Activated naive CD8-positive, alpha-beta T cell treated with anti-CD3 and anti-CD28 coated beads, Interleukin-2, amount 10 ng/mL, durations not matched to agents 7 days and 5 days (primary cell): ENCODE measurements around the gene COL23A1. TPM values are rescaled to one million over a fixed set of nuclear protein-coding genes. Genes with fewer than 3 reads are reported as not detected.
A peak's percentile ranks its signal among the peaks of the same experiment; 100 is the strongest.

Experiments
- ATAC-seq: fragments of 150-1000 bp; cut with Tn5 transposase; one replicate; pipeline ENCODE4 v1.10.0; 2021; ENCODE audit warnings: low read depth, moderate library complexity
- POLR2A ChIA-PET: fragments of 350-600 bp; sonication (Branson Sonifier 250); formaldehyde crosslinking; loops from one replicate; lab custom pipeline; 2021; ENCODE audit warnings: antibody characterized with exemption; lab: Charles Lee
- DNase-seq: peaks from one replicate; pipeline ENCODE4 v3.0.0; 2021
- H3K27ac Mint-ChIP-seq: one replicate; pipeline ENCODE4 v1.8.0; 2022; ENCODE audit warnings: mild to moderate bottlenecking, mixed read lengths
- H3K27me3 Mint-ChIP-seq: one replicate; pipeline ENCODE4 v1.8.0; 2022; ENCODE audit warnings: mild to moderate bottlenecking, moderate library complexity, mixed read lengths
- H3K36me3 Mint-ChIP-seq: one replicate; pipeline ENCODE4 v1.8.0; 2021; ENCODE audit warnings: mild to moderate bottlenecking, mixed read lengths
- H3K4me1 Mint-ChIP-seq: one replicate; pipeline ENCODE4 v1.8.0; 2021; ENCODE audit warnings: mixed read lengths
- H3K4me3 Mint-ChIP-seq: one replicate; pipeline ENCODE4 v1.8.0; 2022; ENCODE audit warnings: mild to moderate bottlenecking, moderate library complexity, mixed read lengths
- H3K9me3 Mint-ChIP-seq: one replicate; pipeline ENCODE4 v1.8.0; 2021; ENCODE audit warnings: mixed read lengths
- total RNA-seq, 2 experiments: library from RNA; stranded (reverse); gene quantifications; one replicate each; pipeline ENCODE4 v1.2.3, GENCODE V29; 2021

Gene COL23A1
- total RNA-seq, 2 experiments from 2014 or later: 0.60 to 0.83 TPM

- Mint-ChIP-seq H3K27ac (no peak overlapping the region), H3K9me3 (no peaks in the 10 kb centered on the region), H3K36me3 (no peaks in the 10 kb centered on the region), H3K4me3 (no peak overlapping the region), H3K27me3 (peaks cover 3% of the 10 kb centered on the region), H3K4me1 (no peaks in the 10 kb centered on the region)
- no peak for DNase-seq
- ATAC-seq: no peak
- POLR2A ChIA-PET: no interaction called here
Measured at GRCh38 chr5:178544166-178544834, 45.9 kb downstream of the COL23A1 start.

DNA sequence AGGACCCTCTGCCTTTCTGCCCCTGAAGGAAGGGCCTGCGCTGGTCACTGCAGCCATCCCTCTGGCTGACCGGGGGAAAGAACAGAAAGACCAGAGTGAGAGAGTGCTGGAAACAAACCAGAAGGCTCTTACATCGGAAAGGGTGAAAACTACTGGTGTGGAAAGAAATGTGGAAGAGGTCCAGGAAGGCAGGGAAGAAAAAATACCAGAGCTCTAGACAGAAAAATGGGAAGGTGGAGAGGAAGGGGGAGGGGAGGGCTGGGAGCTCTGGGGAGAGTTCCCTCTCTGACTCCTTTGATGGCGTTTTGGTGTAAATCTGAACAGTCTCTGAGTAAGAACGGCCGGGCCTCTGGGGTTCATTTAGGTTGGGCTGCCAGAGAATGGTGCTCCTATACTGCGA is 47.7 kb downstream of the COL23A1 start:
- H3K27ac Mint-ChIP-seq: no peak overlapping the region
- H3K27me3 Mint-ChIP-seq: no peaks in the 10 kb centered on the region
- POLR2A ChIA-PET: no interaction called here
- ATAC-seq: no peak
- DNase-seq: no peak
- no peaks in the 10 kb centered on the region for H3K9me3 Mint-ChIP-seq
- H3K36me3 Mint-ChIP-seq: no peaks in the 10 kb centered on the region
- no peak overlapping the region for H3K4me3 Mint-ChIP-seq
- H3K4me1 Mint-ChIP-seq: no peaks in the 10 kb centered on the region

GRCh38 chr5:178540526-178540925 is 49.7 kb downstream of the COL23A1 start:
- H3K9me3 Mint-ChIP-seq: no peaks in the 10 kb centered on the region
- no peaks in the 10 kb centered on the region for H3K27me3 Mint-ChIP-seq
- POLR2A ChIA-PET: no interaction called here
- no peak overlapping the region for H3K27ac Mint-ChIP-seq
- H3K36me3 Mint-ChIP-seq: no peaks in the 10 kb centered on the region
- ATAC-seq (no peak), DNase-seq (no peak)
- no peak overlapping the region for H3K4me3 Mint-ChIP-seq
- H3K4me1 Mint-ChIP-seq: no peaks in the 10 kb centered on the region

DNA sequence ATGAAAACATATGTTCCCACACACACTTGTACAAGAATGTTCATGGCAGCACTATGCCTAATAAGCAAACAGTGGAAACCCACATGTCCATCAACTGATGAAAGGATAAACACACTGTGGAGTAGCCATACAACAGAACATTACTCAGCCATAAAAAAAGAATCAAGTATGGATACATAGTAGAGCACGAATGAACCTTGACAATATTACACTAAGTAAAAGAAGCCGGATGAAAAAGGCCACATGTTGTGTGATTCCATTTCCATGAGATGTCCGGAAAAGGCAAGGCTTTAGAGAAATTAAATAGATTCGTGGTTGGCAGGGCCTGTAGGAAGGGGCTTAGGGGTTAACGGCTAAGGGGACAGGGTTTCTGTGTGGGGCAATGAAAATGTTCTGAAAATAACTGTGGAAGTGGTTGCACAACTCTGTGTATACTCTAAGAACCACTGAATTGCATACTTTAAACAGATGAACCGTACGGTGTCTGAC is 51.4 kb downstream of the COL23A1 start:
- H3K9me3 Mint-ChIP-seq: no peaks in the 10 kb centered on the region
- H3K4me1 Mint-ChIP-seq: no peaks in the 10 kb centered on the region
- no peaks in the 10 kb centered on the region for H3K36me3 Mint-ChIP-seq
- H3K4me3 Mint-ChIP-seq: no peak overlapping the region
- POLR2A ChIA-PET: no interaction called here
- H3K27me3 Mint-ChIP-seq: no peaks in the 10 kb centered on the region
- ATAC-seq (no peak), DNase-seq (no peak)
- no peak overlapping the region for H3K27ac Mint-ChIP-seq

DNA sequence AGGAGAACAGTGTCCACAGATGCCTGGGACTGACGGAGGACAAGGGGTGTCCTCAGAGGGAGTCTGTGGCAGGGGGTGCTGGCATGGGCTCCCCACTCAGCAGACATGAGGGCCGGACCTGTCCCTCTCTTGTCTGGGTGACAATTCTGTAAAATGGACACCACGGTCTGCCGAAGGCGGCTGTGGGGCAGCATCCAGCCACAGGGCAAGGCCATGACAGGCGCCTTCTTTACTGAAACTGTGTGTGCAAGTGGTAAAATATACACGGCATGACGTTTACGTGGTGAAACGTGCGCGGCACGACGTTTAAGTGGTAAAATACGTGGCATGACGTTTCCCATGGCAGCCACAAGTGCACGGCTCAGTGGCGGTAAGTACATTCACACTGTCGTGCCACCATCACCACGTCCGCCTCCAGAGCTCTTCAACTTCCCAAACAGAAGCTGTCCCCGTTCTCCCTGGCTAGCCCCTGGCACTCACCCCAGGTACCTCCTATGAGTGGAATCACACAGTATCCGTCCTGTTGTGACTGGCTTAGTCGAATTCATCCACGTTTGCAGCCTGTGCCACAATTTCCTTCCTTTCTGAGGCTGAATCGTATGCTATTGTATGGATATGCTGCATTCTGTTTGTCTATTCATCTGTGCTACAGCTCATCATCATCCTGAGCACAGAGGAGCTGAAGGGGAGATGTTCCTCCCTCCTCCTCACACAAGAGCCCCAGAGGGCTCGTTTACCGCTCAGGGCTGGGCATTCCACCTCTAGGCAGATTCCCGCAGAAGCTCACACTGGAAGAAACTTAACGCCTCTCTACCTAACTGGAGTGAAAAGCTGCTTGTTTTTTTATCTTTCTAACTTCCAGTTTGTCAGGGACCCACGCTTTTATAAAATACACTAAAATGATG is 52.5 kb downstream of the COL23A1 start:
- POLR2A ChIA-PET: no interaction called here
- H3K9me3 Mint-ChIP-seq: no peaks in the 10 kb centered on the region
- ATAC-seq: no peak
- H3K4me1 Mint-ChIP-seq: no peaks in the 10 kb centered on the region
- no peak overlapping the region for H3K4me3 Mint-ChIP-seq
- no peaks in the 10 kb centered on the region for H3K36me3 Mint-ChIP-seq
- no peak for DNase-seq
- no peaks in the 10 kb centered on the region for H3K27me3 Mint-ChIP-seq
- no peak overlapping the region for H3K27ac Mint-ChIP-seq

DNA sequence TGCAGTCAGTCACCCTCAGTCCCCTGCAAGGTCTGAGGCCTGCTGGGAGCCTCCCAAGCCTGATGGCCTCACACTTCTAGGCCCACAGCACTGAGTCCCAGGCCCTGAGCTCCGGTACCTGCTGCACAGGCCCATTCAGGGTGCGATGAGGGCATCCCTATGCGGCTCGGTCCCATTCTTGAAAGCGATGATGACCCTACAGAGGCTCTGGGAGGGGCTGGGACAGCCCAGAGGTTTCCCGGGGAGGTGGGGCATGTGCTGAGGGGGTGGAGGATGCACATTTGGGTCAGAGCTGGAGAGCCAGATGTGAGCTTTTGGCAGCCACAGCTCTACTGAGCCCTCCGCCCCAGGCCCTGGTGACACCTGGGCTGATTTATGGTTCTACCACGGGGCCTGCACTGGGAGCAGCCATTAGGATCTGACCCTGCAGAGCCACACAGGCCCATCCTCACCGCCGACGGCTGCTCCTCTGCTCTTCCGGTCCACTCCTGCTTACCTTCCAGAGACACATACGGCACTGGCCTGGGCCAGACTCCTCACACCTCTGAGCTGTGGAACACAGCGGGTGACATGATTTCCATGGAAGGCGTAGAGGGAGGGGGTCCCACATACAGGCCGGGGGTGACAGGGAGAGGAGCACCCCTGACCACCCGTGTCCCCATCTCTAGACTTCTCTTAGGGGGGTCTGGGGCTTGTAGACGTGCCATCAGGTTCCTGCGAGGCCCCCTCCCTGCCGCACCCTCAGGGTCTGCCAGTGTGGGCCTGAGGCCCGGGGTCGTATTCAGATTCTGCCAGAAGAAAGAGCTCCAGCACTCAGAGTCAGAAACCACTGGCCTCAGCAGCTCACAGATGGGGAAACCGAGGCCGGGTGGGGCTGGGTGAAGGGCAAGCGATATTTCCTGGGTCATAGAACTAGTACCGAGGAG is 53.4 kb downstream of the COL23A1 start:
- no peaks in the 10 kb centered on the region for H3K27me3 Mint-ChIP-seq
- DNase-seq: no peak
- peak; percentile 26 for ATAC-seq
- no peaks in the 10 kb centered on the region for H3K9me3 Mint-ChIP-seq
- no peak overlapping the region for H3K27ac Mint-ChIP-seq
- H3K36me3 Mint-ChIP-seq: no peaks in the 10 kb centered on the region
- H3K4me1 Mint-ChIP-seq: no peaks in the 10 kb centered on the region
- POLR2A ChIA-PET: no interaction called here
- H3K4me3 Mint-ChIP-seq: no peak overlapping the region

- no peak for ATAC-seq
Measured at GRCh38 chr5:178535299-178536175, 54.7 kb downstream of the COL23A1 start.

DNA sequence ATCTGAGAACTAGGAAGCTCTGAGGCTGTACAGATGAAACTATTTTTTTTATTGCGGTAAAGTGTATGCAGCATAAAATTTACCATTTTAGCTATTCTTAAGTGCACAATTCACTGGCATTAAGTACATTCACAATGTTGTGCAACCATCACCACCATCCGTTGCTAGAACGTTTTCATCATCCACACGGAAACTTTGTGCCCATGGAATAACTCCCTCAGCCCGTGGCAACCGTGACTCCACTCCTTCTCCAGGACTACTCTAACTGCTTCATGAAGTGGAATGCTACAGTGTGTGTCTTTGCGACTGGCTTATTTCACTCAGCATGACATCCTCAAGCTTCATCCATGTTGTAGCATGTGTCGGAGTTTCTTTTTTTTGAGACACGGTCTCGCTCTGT is 57.1 kb downstream of the COL23A1 start:
- Mint-ChIP-seq H3K36me3 (no peaks in the 10 kb centered on the region), H3K27ac (no peak overlapping the region), H3K4me3 (no peak overlapping the region), H3K4me1 (no peaks in the 10 kb centered on the region), H3K9me3 (no peaks in the 10 kb centered on the region), H3K27me3 (no peaks in the 10 kb centered on the region)
- no peak for DNase-seq
- no peak for ATAC-seq
- POLR2A ChIA-PET: no interaction called here

More at GRCh38 chr5:178535299-178536175, 54.7 kb downstream of the COL23A1 start:
- H3K9me3 Mint-ChIP-seq: no peaks in the 10 kb centered on the region
- POLR2A ChIA-PET: no interaction called here
- H3K27me3 Mint-ChIP-seq: no peaks in the 10 kb centered on the region
- H3K4me1 Mint-ChIP-seq: no peaks in the 10 kb centered on the region
- H3K36me3 Mint-ChIP-seq: no peaks in the 10 kb centered on the region
- no peak for DNase-seq
- no peak overlapping the region for H3K4me3 Mint-ChIP-seq
- no peak overlapping the region for H3K27ac Mint-ChIP-seq

DNA sequence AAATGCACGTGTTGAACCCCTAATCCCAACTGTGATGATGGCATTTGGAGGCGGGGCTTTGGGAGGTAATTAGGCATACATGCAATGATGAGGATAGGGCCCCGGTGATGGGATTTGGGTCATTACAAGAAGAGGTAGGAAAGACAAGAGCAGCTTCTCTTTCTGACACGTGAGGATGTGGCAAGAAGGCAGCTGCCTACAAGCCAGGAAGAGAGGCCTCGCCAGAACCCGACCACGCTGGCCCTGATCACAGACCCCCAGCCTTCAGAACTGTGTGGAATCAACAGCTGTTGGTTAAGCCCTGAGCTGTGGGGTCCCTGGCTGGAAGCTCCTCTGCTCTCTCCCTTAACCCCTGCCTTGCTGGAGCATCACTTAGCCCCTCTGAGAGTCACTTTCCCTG is 57.5 kb downstream of the COL23A1 start:
- no peak overlapping the region for H3K4me3 Mint-ChIP-seq
- no peaks in the 10 kb centered on the region for H3K9me3 Mint-ChIP-seq
- no peak for DNase-seq

GRCh38 chr5:178532236-178532635 is 58.0 kb downstream of the COL23A1 start:
- no peak overlapping the region for H3K27ac Mint-ChIP-seq
- DNase-seq (no peak), ATAC-seq (no peak)
- no peak overlapping the region for H3K4me3 Mint-ChIP-seq
- no peaks in the 10 kb centered on the region for H3K36me3 Mint-ChIP-seq
- POLR2A ChIA-PET: no interaction called here
- no peaks in the 10 kb centered on the region for H3K27me3 Mint-ChIP-seq
- H3K4me1 Mint-ChIP-seq: no peaks in the 10 kb centered on the region
- no peaks in the 10 kb centered on the region for H3K9me3 Mint-ChIP-seq

More for the DNA sequence above, 57.5 kb downstream of the COL23A1 start:
- Mint-ChIP-seq H3K4me1 (no peaks in the 10 kb centered on the region), H3K27ac (no peak overlapping the region), H3K27me3 (no peaks in the 10 kb centered on the region), H3K36me3 (no peaks in the 10 kb centered on the region)
- ATAC-seq: no peak
- POLR2A ChIA-PET: no interaction called here

GRCh38 chr5:178531786-178532185 is 58.4 kb downstream of the COL23A1 start:
- POLR2A ChIA-PET: no interaction called here
- no peak for DNase-seq
- ATAC-seq: no peak
- Mint-ChIP-seq H3K4me1 (no peaks in the 10 kb centered on the region), H3K27ac (no peak overlapping the region), H3K27me3 (no peaks in the 10 kb centered on the region), H3K4me3 (no peak overlapping the region), H3K9me3 (no peaks in the 10 kb centered on the region), H3K36me3 (no peaks in the 10 kb centered on the region)

GRCh38 chr5:178530526-178530925 is 59.7 kb downstream of the COL23A1 start:
- Mint-ChIP-seq H3K4me1 (no peaks in the 10 kb centered on the region), H3K4me3 (no peak overlapping the region), H3K36me3 (no peaks in the 10 kb centered on the region), H3K9me3 (no peaks in the 10 kb centered on the region), H3K27me3 (no peaks in the 10 kb centered on the region), H3K27ac (no peak overlapping the region)
- POLR2A ChIA-PET: no interaction called here
- ATAC-seq (no peak), DNase-seq (no peak)
